SK-N-SH treated with all-trans-retinoic acid at 6 μM for 48 hours (cell line): ENCODE data around the gene CCNY.

ENCODE experiments used
- CREB5 ChIP-seq: fragments of 250-450 bp; sonication (Bioruptor Pico); IDR thresholded peaks from 2 replicates; pipeline ENCODE4 v1.5.1; 2020; ENCODE audit warnings: low read depth, mild to moderate bottlenecking, moderate library complexity
- CSRNP3 ChIP-seq: fragments of 250-450 bp; sonication (Bioruptor Pico); IDR thresholded peaks from 2 replicates; pipeline ENCODE4 v1.5.1; 2021; ENCODE audit warnings: mild to moderate bottlenecking, moderate library complexity

- TF ChIP-seq CSRNP3, result no peak
- no peak for TF ChIP-seq CREB5 (CRISPR knock-in tag)
Observed at GRCh38 chr10:35409094-35409582, 72.8 kb downstream of the CCNY start.
